HFF-Myc (cell line): ENCODE data around the gene IGFL2.
"Not testable (repeated sequence)": the region's sequence is repeated elsewhere in the genome, so short reads cannot be mapped to it uniquely, and the experiment has no call there.

Source experiments
- DNase-seq: peaks from one replicate; pipeline ENCODE4 v3.0.0-alpha.2; 2011; ENCODE audit warnings: low read depth; ENCODE audit errors: extremely low read depth
- H3K4me3 ChIP-seq: replicated peaks from 2 replicates; pipeline ENCODE4 v1.5.1; 2011; ENCODE audit warnings: low read depth, mild to moderate bottlenecking, control low read depth, low read length
- TF ChIP-seq, protein P1 (sequence below): IDR thresholded peaks from 2 replicates; pipeline ENCODE4 v1.5.1; 2012; ENCODE audit warnings: mild to moderate bottlenecking, low read depth, low read length, control low read depth; ENCODE audit errors: missing control alignments

Gene IGFL2

GRCh38 chr19:46176116-46176860 lies 28.2 kb downstream of the IGFL2 start:
- H3K4me3 ChIP-seq, result no peak overlapping the region
- DNase-seq, result no peak
- TF ChIP-seq, protein P1, sequence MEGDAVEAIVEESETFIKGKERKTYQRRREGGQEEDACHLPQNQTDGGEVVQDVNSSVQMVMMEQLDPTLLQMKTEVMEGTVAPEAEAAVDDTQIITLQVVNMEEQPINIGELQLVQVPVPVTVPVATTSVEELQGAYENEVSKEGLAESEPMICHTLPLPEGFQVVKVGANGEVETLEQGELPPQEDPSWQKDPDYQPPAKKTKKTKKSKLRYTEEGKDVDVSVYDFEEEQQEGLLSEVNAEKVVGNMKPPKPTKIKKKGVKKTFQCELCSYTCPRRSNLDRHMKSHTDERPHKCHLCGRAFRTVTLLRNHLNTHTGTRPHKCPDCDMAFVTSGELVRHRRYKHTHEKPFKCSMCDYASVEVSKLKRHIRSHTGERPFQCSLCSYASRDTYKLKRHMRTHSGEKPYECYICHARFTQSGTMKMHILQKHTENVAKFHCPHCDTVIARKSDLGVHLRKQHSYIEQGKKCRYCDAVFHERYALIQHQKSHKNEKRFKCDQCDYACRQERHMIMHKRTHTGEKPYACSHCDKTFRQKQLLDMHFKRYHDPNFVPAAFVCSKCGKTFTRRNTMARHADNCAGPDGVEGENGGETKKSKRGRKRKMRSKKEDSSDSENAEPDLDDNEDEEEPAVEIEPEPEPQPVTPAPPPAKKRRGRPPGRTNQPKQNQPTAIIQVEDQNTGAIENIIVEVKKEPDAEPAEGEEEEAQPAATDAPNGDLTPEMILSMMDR, result no peak

DNA sequence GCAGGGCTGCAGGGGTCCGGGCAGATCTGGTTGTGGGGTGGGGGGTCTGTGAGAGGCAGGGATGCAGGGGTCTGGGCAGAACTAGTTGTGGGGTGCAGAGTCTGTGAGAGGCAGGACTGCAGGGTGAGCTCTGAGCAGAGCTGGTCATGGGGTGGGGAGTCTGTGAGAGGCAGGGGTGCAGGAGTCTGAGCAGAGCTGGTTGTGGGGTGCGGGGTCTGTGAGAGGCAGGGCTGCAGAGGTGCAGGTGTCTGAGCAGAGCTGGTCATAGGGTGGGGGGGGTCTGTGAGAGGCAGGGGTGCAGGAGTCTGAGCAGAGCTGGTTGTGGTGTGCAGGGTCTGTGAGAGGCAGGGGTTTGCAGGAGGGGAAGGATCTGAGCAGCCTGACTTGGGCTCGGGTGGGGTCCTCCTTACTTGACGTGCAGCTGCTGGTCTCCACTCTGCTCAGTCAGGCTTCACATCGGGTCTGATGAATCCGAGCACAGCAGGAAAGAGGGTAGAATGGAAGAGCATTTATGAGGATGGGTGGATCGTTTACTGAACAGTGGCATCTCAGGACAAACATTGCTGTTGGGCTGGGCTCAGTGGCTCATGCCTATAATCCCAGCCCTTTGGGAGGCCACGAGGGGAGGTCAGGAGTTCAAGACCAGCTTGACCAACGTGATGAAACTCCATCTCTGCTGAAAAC lies 31.2 kb downstream of the IGFL2 start:
- no peak for DNase-seq
- no peak overlapping the region for H3K4me3 ChIP-seq
- TF ChIP-seq, protein P1, result no peak

DNA sequence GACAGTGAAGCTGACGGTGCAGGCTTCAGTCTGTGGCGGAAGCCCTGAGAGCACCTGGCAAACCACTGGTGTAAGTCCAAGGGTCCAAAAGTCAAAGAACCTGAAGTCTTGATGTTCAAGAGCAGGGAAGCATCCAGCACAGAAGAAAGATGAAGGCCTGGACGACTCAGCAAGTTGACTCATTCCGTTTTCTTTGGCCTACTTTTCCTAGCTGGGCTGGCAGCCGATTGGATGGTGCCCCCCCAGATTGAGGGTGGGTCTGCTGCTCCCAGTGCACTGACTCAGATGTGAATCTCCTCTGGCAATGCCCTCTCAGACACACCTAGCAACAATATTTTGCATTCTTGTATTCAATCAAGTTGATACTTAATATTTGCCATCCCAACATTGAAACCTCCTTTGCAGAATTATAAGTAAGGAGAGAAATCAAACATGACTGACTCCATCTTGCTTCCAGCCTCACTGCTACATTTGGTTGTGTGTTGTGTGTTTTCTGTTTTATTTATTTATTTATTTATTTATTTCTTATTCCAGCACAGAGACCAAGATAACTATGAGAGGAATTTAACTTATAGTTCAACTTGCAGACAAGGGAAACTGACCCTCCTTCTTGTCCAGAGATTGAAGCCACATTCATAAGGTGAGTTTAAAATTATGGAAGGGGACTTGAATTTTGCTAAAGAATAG lies 32.8 kb downstream of the IGFL2 start:
- peak; percentile 31 for DNase-seq

GRCh38 chr19:46181388-46181779 lies 33.3 kb downstream of the IGFL2 start:
- TF ChIP-seq, protein P1, result no peak
- H3K4me3 ChIP-seq, result no peak overlapping the region
- no peak for DNase-seq

More for the DNA sequence above, 32.8 kb downstream of the IGFL2 start:
- TF ChIP-seq, protein P1, result no peak
- no peak overlapping the region for H3K4me3 ChIP-seq

- H3K4me3 ChIP-seq, result no peak overlapping the region
- TF ChIP-seq, protein P1, result no peak
- no peak for DNase-seq
Observed at GRCh38 chr19:46182476-46182875, 34.4 kb downstream of the IGFL2 start.

GRCh38 chr19:46184775-46185710 lies 37.0 kb downstream of the IGFL2 start:
- DNase-seq, H3K4me3 ChIP-seq: not testable (repeated sequence)
